ENCODE measurements around the gene RALA.

DNA sequence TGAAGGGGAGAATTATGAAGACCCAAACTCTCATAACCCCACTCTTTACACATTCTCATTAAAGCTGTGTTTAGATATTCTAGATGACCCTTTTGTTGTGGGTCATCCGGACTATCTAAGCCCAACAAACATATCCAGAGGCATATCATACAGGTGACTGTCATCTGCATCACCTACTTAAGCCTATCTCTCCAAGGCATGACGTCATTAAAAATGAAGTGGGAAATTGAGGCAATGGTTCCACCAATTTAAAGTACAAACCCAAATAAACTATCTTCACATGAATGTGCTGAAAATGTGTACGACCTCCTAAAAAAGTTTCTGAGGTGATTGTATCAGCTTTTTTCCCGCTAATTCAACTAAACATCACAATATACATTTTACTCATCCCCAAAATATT lies 4.5 kb upstream of the RALA start:
- TF ChIP-seq, protein P1, sequence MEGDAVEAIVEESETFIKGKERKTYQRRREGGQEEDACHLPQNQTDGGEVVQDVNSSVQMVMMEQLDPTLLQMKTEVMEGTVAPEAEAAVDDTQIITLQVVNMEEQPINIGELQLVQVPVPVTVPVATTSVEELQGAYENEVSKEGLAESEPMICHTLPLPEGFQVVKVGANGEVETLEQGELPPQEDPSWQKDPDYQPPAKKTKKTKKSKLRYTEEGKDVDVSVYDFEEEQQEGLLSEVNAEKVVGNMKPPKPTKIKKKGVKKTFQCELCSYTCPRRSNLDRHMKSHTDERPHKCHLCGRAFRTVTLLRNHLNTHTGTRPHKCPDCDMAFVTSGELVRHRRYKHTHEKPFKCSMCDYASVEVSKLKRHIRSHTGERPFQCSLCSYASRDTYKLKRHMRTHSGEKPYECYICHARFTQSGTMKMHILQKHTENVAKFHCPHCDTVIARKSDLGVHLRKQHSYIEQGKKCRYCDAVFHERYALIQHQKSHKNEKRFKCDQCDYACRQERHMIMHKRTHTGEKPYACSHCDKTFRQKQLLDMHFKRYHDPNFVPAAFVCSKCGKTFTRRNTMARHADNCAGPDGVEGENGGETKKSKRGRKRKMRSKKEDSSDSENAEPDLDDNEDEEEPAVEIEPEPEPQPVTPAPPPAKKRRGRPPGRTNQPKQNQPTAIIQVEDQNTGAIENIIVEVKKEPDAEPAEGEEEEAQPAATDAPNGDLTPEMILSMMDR (IDR thresholded peaks at IDR 0.05), result no peak
- no peak for TF ChIP-seq POLR2A (IDR thresholded peaks at IDR 0.05)

All from Peyer's patch (tissue), 4 donors.